ENCODE results near the gene SPOUT1. TPM values are rescaled to one million over a fixed set of nuclear protein-coding genes. Genes with fewer than 3 reads are reported as not detected.

SPOUT1 gene
- total and polyA plus RNA-seq, 10 of the 15 experiments (the other 5 are each of a cell fraction or from before 2014, with no cell fraction given) = 5.7 to 95.0 (median 40.6) TPM

DNA sequence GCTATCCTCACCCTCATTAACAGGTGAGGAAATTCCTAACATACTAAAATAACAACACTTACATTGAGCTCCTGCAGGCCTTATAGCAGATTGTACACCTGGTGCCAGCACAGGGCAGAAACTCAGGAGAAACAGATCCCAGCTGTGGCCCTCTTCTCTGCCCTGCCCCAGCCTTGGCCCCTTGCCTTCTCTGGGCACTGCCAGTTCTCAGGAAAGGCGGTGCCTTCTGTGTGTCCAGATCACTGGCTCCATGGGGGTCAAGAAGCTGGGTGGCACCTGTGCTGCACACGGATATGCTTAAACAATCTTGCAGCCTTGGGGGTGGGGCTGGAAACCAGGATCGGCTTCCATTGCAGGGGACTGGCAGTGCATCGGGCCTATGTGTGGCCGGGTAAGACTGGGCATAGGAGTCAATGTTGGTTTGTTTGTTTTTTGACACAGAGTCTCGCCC, 32.8 kb upstream of the SPOUT1 start (continued):
- no peak for TF ChIP-seq CEBPZ (IDR thresholded peaks at IDR 0.05; ENCODE audit: low read depth, low read length)

DNA sequence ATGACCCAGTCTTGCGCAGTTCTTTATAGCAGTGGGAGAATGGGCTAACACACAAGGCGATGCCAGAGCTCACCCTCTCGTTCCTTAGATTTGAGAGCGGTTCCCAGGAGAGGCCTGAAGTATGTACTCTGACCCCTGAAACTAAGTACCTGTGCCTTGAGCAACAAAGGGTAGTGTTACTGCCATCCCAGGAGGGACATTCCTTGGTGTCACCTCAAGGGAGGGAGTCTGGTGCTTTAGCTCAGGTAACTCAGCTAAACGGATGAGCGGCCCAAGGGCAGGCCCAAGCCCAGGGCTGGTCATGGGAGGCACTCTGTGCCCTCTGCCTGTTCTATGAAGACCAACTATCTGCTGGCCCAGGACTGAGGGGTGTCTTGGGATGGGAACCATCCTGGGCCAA, 31.9 kb upstream of the SPOUT1 start:
- DNase-seq (ENCODE audit: low read depth, low spot score) = no peak
- H3K9ac ChIP-seq (ENCODE audit: control insufficient read depth, insufficient read depth, low read length) = no peak overlapping the region
- no peak overlapping the region for H3K27ac ChIP-seq (ENCODE audit: control insufficient read depth, insufficient read depth)
- H3K4me3 ChIP-seq = no peak overlapping the region
- SMC1A ChIA-PET (ENCODE audit: uncharacterized antibody, unreplicated experiment) = interaction anchor here (1.0 to 6.3 kb wide), 2 partner anchors 62 to 66 kb away, joined by 3 to 53 read pairs; no protein-coding TSS in a partner anchor
- no peak for ATAC-seq
- no peaks in the 10 kb centered on the region for H3K79me2 ChIP-seq (ENCODE audit: control insufficient read depth, insufficient read depth, low read length)
- H3K27me3 ChIP-seq (replicated peaks in 1 of 2; ENCODE audit: control insufficient read depth in 2 of 2, insufficient read depth in 2 of 2, low read length in 1 of 2) = no peaks in the 10 kb centered on the region
- POLR2A ChIA-PET = no interaction called here
- RAD21 ChIA-PET (ENCODE audit: unreplicated experiment) = interaction anchor here (0.8 to 3.0 kb wide), 3 partner anchors 16 to 67 kb away, joined by 4 to 23 read pairs (median 5); no protein-coding TSS in a partner anchor
- BruUV-seq (replicated peaks) = no TSS peak
- intact Hi-C loops (cut with micrococcal nuclease; ENCODE audit: unreplicated experiment) (no loop called here), in situ Hi-C loops (cut with MboI) (loop anchor here (5.0 kb wide), 1 partner anchor 66 kb away; no protein-coding TSS in a partner anchor)
- no peak overlapping the region for H2AFZ ChIP-seq (ENCODE audit: control insufficient read depth, low read depth, low read length)
- 73% methylated on average over 6 of the region's 6 CpGs for WGBS (ENCODE audit: insufficient coverage, insufficient replicate concordance, low lambda C conversion rate, missing lambda C conversion rate)
- H4K20me1 ChIP-seq (ENCODE audit: control insufficient read depth, insufficient read depth) = no peaks in the 10 kb centered on the region
- H3K36me3 ChIP-seq (ENCODE audit: control insufficient read depth in 2 of 2, insufficient read depth in 2 of 2, low read length in 1 of 2) = no peaks in the 10 kb centered on the region; a peak in 1 of 4 replicates
- no peaks in the 10 kb centered on the region for H3K4me1 ChIP-seq (ENCODE audit: control insufficient read depth, insufficient read depth, low read length)
- no peaks in the 10 kb centered on the region for H3K9me3 ChIP-seq (replicated peaks; ENCODE audit: control insufficient read depth, insufficient read depth, low read length)
- FAIRE-seq = no peak
- no peak overlapping the region for H3K4me2 ChIP-seq (ENCODE audit: control insufficient read depth, insufficient read depth)
- CTCF ChIA-PET = interaction anchor here (1.1 to 13.1 kb wide), 6 partner anchors 16 to 159 kb away, joined by 4 to 158 read pairs (median 7); partner anchors contain the start of genes ENDOG and PKN3
- TF ChIP-seq SREBF1 (IDR thresholded peaks at IDR 0.05; ENCODE audit: low read length) = no peak
- TF ChIP-seq BMI1 (IDR thresholded peaks at IDR 0.05; ENCODE audit: borderline replicate concordance) = no peak
- TF ChIP-seq SIX5 (IDR thresholded peaks at IDR 0.05; ENCODE audit: low read depth, low read length, severe bottlenecking) = no peak
- TF ChIP-seq YBX1 (IDR thresholded peaks at IDR 0.05) = no peak
- no peak for TF ChIP-seq JUND (IDR thresholded peaks at IDR 0.05; ENCODE audit: low read depth, low read length)
- no peak for TF ChIP-seq IKZF2 (IDR thresholded peaks at IDR 0.05)
- TF ChIP-seq NR2C2 (IDR thresholded peaks at IDR 0.05; ENCODE audit: borderline replicate concordance, control insufficient read depth, insufficient read length, low read depth) = no peak
- no peak for TF ChIP-seq ZNF207 (IDR thresholded peaks at IDR 0.05; ENCODE audit: borderline replicate concordance)
- TF ChIP-seq TAF1 (IDR thresholded peaks at IDR 0.05; ENCODE audit: borderline replicate concordance, low read depth, low read length) = no peak
- no peak for TF ChIP-seq ZNF217 (IDR thresholded peaks at IDR 0.05)

Measured in GM12878 (cell line).